NCI-H526 treated with DMSO at 0.1 percent for 48 hours (cell line): ENCODE measurements around the gene IMP3.
A peak's percentile ranks its signal among the peaks of the same experiment; 100 is the strongest.
"Not testable (repeated sequence)": the region's sequence is repeated elsewhere in the genome, so short reads cannot be mapped to it uniquely, and the experiment has no call there.

Experiments used
- DNase-seq: peaks from one replicate; lab custom pipeline; 2025; lab: John Stamatoyannopoulos, UW

Gene IMP3, protein sequence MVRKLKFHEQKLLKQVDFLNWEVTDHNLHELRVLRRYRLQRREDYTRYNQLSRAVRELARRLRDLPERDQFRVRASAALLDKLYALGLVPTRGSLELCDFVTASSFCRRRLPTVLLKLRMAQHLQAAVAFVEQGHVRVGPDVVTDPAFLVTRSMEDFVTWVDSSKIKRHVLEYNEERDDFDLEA

DNA sequence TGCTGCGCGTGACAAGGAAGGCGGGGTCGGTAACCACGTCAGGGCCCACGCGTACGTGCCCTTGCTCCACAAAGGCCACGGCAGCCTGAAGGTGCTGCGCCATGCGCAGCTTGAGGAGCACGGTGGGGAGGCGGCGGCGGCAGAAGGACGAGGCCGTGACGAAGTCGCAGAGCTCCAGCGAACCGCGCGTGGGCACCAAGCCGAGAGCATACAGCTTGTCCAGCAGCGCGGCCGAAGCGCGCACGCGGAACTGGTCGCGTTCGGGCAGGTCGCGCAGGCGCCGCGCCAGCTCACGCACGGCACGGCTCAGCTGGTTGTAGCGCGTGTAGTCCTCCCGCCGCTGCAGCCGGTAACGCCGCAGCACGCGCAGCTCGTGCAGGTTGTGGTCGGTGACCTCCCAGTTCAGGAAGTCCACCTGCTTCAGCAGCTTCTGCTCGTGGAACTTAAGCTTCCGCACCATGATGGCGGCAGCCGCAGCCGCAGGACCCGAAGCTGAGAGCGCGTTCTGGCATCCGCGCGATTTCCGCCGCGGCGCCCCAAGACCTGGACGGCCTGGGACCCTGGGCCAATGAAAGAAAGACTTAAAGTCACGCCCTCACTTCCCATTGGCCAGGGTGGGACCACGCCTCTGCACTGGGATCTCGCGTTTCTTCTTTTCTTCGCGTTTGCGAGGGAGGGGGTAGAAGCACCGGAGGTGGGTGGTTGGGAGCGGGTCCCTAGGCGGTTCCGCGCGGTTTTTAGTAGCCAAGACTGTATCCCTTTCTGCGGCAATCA, at the start of gene IMP3:
Gene IMP3 (minus strand): TSS at position 516 of the 774 bp plus-strand sequence. CDS start 56 bp downstream, at position 460.
- peak; percentile 94 for DNase-seq

DNA sequence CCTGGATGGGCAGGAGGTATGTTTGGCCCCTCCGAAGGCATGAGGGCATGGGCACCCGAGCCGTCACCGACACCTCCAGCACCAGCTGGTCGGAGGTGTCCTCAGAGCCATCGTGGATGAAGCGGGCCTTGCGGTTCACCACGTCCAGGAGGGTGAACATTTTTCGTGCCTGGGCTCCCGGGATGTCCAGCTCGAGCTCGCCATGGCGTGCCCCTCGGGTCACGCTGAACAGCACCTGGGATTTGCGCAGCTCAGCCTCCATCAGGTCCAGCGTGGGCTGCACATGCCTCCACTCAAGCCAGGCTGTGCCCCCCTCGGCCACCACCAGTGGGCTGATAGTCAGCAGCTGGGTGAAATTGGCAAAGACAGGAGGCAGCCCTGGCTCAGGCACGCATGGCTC, 49.4 kb upstream of the IMP3 start:
- not testable (repeated sequence) for DNase-seq

DNA sequence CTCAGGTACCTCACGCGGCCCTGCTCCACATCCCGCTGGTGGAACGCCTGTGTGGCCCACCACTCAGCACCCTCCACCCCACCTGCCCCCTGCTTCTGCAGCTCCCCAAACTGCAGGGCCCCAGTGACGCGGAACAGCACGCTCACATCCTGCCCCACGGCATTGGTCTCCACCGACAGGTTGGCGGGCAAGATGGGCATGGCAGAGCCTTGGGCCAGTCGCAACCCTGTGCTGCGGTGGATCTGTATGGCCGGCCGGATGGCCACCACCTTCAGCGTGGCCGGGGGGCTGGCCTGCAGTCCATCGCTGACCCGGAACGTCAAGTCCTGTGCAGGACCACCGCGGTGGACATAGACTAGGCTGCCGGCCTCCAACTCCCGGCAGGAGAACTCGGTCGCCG, 48.8 kb upstream of the IMP3 start:
- DNase-seq = no peak

DNA sequence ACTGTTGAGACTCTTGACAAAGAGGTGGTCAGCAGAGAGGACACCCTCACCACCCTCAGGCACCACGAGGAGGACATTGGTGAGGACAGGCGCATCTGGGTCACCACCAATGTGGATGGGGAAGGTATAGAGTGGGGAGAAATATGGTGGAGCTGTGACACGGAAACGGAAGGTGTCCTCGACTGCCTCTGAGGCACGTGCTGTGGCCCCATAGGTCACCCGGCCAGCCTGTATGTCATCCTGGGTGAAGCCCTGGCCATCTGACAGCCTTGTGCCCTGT, 48.2 kb upstream of the IMP3 start:
- no peak for DNase-seq

DNA sequence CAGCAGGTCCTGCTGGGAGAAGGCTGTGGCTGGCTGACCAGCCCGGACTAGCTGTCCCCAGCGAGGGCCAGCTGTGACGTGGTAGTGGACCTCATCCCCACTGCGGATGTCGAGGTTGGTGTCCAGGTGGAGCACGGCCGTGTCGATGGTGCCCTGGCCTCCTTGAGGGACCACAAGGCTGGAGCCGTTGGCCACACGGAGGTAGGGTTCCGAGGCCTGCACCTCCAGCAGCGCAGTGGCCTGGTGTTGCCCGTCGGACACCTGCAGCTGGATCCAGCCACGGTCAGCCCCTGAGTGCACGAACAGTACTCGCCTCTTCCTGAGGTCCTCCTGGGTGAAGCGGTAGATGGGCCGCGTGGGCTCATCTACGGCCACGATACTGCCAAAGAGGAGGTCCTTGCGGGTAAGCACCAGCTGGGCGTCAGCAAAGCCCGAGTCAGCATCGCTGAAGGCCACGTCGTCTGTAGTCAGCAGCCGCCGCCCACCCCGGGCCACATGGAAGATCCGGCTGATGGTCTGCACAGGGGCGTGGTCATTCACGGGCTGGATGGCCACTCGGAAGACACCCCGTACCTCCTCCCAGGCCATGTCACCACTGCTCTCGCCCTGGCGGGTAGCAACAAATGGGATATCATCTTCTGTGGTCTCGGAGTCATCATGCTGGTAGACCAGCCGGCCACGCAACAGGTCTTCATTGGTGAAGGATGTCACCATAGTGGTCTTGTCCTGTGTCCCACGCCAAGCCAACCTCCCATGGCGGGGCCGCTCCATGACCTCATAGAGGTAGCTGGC, 47.7 kb upstream of the IMP3 start:
- no peak for DNase-seq

DNA sequence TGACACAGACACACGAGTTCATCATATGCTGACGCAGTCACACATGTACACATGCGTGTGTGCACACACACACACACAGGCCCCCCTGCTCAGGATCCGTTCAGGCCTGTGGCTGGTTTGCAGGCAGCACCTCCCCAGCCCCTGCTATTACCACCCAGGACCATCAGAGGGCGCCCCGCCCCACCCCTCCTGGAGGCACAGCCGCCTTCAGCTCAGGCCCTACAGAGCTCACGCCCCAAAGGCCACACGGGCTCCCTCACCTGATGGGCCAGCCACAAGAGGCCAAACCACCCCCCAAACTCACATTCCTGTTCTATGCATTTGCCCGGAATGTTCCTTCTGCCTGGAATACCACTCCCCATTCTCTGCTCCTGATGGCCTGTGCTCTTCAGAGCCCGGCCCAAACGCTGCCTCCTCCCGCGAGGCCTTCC, 46.2 kb upstream of the IMP3 start:
- not testable (repeated sequence) for DNase-seq

DNA sequence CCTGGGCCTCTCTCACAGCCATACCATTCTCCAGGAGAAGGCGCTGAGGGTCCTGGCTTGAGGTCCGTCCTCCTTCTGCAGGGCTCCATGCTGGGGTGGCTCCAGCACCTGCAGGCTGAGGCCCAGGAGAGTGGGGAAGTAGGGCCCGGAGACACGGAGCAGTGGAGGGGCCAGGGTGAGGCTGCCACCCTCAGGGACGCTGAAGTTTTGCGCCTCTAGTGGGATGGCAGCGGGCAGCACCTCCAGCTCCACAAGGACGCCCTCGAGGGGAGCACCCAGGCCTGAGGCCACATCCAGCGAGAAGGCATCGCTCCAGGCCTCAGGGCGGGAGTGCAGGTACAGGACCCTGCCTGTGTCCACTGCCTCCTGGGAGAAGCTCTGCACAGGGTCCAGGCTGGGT, 45.2 kb upstream of the IMP3 start:
- no peak for DNase-seq

DNA sequence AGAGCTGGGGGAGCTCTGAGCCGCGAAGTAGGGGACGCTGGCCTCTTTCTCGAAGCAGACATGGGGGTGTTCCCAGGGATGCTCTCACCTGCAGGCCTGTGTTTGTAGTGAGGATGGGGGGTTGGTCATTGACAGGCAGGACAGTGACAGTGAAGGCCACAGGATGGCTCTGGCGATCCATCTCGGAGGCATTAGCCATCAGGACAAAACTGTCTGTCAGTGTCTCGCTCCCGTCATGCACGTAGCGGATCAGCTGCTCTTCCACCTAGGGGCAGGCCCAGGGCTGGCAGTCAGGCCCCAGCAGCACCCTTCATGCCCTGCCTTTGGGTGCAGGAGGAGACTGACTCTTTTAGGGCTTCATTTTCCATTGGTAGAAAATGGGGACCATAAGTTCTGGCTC, 44.6 kb upstream of the IMP3 start:
- no peak for DNase-seq

DNA sequence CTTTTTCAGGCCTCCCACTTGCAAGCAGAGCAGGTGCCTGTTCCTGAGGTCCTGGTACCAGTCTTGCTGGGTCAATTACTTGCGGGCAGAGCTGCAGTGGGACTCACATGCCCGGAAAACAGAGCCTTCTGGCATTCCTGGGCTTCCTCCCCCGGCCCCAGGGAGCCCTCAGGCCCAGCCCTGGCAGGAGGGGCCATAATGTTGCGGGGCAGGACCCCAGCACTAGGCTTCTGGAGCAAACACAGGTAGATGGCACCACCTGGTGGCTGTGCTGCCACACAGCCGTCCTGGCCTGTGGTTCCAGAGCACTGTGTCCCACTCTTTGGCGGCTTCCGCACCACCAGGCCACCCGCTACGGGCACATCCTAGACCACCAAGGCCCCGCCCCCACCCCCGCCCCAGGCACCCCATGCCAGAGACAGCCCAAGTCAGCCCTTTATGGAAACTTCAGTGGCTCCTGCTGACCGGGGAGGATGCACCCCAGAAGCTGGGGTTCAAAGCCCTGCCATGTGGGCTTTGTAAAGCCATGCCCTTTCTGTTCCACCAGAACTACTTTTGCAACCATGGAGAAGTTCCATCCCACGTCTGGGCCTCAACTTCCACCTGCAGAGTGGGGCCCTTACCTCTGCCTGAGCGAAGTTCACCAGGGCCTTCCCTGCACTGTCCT, 43.8 kb upstream of the IMP3 start:
- DNase-seq = peak; percentile 29

DNA sequence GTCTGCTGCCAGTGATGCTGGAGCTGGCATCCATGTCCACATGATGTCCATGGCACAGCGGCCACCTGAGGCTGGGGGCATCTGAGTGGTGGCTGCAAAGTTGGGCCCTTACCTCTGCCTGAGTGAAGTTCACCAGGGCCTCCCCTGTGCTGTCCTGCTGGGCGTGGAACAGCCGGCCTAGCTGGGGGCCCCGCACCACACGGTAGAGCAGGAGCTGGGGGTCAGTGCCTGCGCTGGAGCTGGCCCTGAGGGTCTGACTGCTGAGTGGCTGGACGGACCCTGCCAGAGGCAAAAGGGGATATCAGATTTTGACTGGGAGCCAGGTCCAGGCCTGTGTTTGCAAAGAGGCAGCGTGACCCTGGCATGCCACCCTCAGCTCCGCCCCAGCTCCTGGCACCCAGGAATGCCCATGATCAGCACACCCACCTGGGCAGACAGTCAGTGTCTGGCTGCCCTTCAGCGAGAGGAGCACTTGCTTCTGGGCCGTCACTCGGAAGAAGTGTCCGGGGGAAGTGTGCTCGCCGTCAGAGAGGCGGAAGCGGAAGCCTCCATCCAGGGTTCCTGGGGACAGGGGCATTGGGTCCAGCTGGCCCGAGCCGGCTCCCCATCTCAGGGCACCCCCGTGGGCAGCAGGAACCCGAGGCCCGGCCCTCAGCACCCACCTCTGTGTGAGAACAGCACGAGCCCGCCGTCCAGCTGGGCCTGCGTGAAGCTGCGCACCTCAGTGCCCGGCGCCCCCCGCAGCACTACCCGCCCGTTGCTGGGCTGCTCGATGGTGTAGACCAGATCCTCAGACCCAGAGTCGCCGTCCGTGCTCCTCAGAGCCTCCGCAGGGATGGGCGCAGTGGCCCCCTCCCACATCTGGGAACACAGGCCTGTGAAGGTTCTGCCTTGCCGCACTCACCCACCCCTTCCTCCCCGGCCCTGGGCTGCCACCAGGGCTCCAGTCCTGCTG, 42.4 kb upstream of the IMP3 start:
- no peak for DNase-seq

DNA sequence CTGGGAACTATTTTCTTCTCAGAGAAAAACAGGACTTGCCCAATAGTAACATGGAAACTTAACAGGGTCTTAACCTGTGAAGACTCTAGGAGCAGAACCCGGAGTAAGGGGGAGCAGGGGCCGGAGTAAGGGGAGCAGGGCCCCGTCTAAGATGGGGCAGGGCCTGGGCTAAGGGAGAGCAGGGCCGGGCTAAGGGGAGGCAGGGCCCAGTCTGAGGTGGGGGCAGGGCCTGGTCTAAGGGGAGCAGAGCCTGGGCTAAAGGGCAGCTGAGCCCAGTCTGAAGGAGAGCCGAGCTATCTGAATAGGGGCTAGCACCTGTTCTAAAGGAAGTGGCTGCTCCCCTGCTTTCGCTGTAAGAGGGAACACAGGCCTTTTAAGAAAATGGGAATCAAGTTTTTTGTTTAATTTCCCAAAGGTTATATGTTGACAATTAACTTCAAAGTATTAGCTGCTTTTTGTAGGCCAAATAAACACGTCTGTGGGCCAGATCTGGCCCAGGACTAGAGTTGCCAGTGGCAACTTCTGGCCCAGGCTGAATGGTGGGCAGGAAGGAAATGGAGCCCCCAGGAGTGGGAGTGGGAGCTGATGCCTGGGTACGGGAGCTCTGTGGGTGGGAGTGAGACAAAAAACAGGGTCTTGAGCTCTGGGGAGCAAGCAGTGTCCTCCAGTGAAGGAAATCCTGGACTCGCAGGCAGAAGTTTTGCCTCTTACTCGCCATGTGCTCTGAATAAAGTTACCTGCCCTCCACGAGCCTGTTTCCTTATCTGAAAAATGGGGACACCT, 40.2 kb upstream of the IMP3 start:
- no peak for DNase-seq

DNA sequence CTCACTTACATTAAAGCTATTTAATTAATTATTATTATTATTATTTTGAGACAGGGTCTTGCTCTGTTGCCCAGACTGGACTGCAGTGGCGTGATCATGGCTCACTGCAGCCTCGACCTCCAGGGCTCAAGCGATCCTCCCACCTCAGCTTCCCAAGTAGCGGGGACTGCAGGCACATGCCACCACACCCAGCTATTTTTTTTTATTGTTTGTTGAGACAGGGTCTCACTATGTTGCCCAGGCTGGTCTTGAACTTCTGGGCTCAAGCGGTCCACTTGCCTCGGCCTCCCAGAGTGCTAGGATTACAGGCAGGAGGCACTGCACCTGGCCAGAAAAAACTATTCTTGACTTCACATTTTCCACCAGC, 38.3 kb upstream of the IMP3 start:
- DNase-seq = not testable (repeated sequence)

DNA sequence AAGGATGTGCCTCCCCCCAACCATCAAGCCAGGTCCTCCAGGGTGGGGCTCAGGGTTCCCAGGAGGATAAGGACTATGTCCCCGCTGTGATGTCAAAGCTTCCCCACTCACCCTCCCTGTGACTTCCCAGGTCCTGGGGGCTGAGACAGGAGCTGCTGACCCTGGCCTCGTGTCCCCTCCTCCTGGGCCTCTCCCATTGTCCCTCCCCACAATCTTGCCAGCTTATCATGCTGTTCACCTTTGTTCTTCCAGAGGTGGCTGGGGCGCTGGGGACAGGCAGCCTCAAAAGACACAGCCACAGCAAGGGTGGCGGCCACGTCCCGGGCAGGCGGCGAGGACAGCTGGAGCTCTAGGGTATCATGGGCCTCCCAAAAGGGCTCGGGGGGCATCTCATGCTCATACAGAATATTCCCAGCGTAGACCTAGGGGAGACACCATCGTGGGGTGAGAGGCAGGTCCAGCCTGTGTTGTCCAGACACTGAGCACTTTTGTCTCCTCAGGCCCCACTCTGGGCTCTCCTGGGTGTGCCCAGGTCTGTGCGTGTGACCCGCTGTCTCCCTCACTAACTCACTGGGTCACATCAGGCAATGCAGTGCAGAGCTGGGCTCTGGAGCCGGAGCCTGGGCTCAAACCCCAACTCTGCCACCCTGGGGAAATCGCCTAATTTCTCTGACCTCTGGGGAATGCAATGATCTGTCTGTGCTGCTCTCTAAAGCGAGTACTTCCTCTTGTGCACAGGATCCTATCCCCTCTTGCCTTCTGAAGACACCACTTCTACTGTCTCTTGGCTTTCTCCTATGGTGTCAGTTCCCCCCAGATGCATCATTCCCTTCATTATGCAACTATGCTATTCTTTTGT, 37.7 kb upstream of the IMP3 start:
- DNase-seq = no peak

DNA sequence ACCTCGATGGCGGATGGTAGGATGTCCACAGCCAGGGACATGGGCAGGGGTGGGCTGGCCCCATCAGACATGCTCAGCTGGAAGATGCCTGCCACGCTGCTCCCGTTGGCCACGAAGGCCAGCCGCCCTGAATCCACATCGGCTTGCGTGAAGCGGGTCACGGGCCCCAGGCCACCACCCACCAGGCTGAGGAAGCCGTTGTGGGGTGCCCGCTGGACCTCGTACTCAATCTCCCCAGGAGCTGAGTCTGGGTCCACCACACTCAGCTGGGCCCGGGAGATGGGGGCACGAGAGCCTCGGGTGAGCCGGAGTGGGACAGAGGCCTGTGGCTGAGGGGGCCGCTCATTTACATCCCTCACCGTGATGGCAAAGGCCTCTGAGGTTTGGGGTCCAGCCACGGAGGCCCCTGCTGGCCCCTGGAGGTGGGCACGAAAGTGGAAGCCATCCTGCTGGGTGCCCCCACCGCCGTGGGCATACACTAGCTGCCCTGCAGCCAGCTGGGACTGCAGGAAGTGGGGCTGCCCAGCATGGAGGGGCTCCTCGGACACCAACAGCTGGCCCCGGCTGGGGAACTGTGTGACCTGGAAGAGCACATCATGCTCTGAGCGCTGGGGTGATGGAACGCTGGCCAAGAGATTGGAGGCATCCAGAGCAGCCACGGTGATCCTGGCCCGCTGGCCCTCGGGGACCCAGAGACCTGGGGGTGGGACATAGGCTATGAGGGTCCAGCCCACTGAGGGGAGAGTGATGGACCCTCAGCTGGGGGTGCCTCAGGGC, 36.9 kb upstream of the IMP3 start:
- no peak for DNase-seq

DNA sequence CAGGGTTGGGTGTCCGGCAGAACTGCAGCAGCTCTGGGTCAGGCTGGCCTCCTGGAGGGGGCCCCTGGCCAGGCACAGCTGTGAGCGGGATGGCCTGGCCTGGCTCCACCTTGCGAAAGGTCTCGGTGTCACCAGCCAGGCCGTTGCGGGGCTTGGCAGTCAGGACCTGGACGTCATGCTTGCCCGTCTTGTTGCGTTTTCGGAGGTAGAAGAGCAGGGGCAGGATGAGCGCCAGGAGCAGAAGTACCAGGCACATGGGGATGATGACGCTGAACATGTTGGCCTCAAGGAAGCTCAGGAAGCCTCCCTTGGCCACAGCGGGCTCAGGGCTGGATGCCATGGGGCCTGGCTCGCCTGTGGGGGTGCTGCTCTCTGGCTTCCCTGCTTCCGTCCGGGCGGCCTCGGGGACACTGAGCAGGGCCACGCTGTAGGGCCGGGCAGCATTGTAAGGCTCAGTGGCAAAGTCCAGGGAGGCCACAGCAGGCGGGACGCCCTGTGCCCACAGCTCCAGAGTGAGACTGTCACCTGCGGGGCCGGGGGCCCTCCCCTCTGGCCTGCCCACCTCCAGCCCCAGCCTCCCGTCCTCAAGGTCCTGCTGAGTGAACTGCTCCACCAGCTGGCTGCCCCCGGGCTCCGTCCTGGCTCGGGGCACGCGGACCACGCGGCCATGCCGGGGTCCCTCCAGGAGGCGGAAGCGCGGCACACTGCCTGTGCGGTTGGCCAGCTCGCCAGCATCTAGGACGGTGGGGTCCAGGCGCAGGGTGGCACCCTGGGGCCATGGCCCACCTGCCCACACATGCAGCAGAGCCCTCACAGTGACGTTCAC, 35.8 kb upstream of the IMP3 start:
- no peak for DNase-seq

DNA sequence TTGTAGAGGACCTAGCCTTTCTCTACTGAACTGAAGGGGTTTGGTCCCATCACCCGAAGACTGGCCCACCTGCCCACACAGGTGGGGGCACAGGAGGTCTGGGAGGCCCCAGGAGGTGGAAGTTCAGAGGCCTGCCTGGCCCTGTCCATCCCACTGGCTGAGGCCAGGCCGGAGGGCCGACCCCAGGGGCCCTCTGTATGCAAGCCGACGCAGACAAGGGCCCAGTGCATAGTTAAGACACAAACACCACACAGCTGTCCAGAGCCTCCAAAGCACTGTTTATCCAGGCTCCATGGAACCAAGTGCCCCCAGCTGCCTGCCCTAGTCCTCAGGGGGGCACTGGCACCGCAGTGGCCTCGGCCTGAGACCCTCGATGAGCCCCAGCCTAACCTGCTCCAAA, 34.3 kb upstream of the IMP3 start:
- DNase-seq = no peak

DNA sequence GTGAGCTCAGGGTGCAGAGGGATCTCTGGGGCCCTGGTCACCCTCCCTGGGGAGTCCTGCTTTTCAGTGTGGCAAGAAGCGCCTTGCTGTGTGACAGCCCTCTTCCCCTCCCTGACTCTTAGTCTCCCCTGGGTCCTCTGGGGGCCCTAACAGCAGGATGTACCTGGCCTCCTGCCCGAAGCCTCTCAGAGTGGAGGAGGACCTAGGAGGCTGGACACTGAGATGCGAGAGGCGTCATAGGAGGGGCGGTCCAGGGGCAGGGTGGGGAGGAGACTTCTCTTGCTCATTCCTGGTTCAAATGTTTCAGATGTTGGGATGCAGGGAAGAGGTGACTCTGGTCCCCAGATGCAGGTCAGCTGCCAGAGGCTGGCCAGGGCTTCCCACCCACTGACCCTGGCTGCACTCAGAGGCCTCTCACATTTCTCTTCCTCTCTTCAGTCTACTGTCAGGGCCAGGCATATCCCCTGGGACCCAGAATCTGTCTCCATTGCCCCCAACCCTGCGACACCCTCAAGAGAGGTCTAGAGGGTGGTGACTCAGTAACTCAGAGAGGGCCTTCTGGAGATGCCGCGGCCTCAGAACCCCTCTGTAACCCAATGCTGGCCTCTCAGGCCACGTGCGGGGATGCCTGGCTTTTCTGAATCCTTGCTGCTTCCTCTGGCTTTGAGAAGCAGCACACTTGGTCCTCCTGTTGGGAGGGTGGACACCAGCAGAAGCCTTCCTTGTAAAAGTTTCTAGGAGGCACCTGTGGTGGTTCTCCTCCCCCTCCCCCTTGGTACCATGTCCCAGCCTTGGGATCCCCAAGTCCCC, 33.6 kb upstream of the IMP3 start:
- DNase-seq = no peak
